GM12878 (cell line): ENCODE measurements around the gene PRAC2. TPM values are rescaled to one million over a fixed set of nuclear protein-coding genes. Genes with fewer than 3 reads are reported as not detected.

Experiments used
- ATAC-seq: fragments of 200-7000 bp; cut with Tn5 transposase; 3 replicates; pipeline ENCODE4 v1.9.1; 2020; ENCODE audit warnings: mild to moderate bottlenecking, moderate library complexity
- BruUV-seq: library from RNA; stranded (reverse); fragments of 400-500 nt; replicated peaks from 2 replicates; lab custom pipeline; 2021; lab: Mats Ljungman, UMichigan
- CTCF ChIA-PET: fragments of 300-600 bp; sonication (Branson Sonifier 250); formaldehyde crosslinking; extraction: SDS; loops from one replicate; lab custom pipeline; 2021; ENCODE audit warnings: inconsistent platforms; lab: Yijun Ruan, JAX
- POLR2A ChIA-PET: fragments of 350-600 bp; formaldehyde crosslinking; extraction: SDS; loops from one replicate; lab custom pipeline; 2021; ENCODE audit warnings: inconsistent platforms; lab: Charles Lee
- RAD21 ChIA-PET: fragments of 300-600 bp; sonication (Branson Sonifier 250); formaldehyde crosslinking; loops from one replicate; lab custom pipeline; 2023; ENCODE audit warnings: antibody characterized with exemption; ENCODE audit not compliant: unreplicated experiment; lab: Charles Lee
- SMC1A ChIA-PET: fragments of 300-600 bp; sonication (Branson Sonifier 250); formaldehyde crosslinking; loops from one replicate; lab custom pipeline; 2023; ENCODE audit not compliant: unreplicated experiment, uncharacterized antibody; lab: Charles Lee
- DNase-seq: peaks from one replicate; pipeline ENCODE4 v3.0.0-alpha.2; 2011; ENCODE audit warnings: low read depth, low spot score
- FAIRE-seq: peaks from 3 replicates; lab custom pipeline; 2011; peaks lifted over from hg19 to GRCh38; lab: Jason Lieb, UNC
- H2AFZ ChIP-seq: 2 replicates; pipeline ENCODE4 v1.6.0; 2011; ENCODE audit warnings: low read depth, low read length, control low read depth; ENCODE audit not compliant: control insufficient read depth
- H3K27ac ChIP-seq: 2 replicates; pipeline ENCODE4 v1.5.1; 2011; ENCODE audit warnings: control low read depth; ENCODE audit not compliant: control insufficient read depth, insufficient read depth
- H3K27me3 ChIP-seq, 2 experiments: replicated peaks in 1 of 2; 2 replicates each; pipeline versions ENCODE4 v1.6.0 to v1.6.1; 2011; ENCODE audit warnings: low read length in 1 of 2; ENCODE audit not compliant: control insufficient read depth in 2 of 2, insufficient read depth in 2 of 2
- H3K36me3 ChIP-seq, 2 experiments: 2 replicates each; pipeline ENCODE4 v1.5.1; 2011; ENCODE audit warnings: low read length in 1 of 2; ENCODE audit not compliant: control insufficient read depth in 2 of 2, insufficient read depth in 2 of 2
- H3K4me1 ChIP-seq: 2 replicates; pipeline ENCODE4 v1.6.1; 2011; ENCODE audit warnings: mild to moderate bottlenecking, low read length, moderate library complexity, mixed read lengths; ENCODE audit not compliant: control insufficient read depth, insufficient read depth
- H3K4me2 ChIP-seq: 2 replicates; pipeline ENCODE4 v1.6.0; 2011; ENCODE audit warnings: control low read depth; ENCODE audit not compliant: control insufficient read depth, insufficient read depth
- H3K4me3 ChIP-seq: fragments of 200-600 bp; sonication (generic); 2 replicates; pipeline ENCODE4 v1.5.1; 2016
- H3K79me2 ChIP-seq: 2 replicates; pipeline ENCODE4 v1.6.0; 2011; ENCODE audit warnings: low read length; ENCODE audit not compliant: control insufficient read depth, insufficient read depth
- H3K9ac ChIP-seq: 2 replicates; pipeline ENCODE4 v1.8.0; 2011; ENCODE audit warnings: low read length, control low read depth, mixed read lengths; ENCODE audit not compliant: control insufficient read depth, insufficient read depth
- H3K9me3 ChIP-seq: replicated peaks from 3 replicates; pipeline ENCODE4 v1.5.1; 2011; ENCODE audit warnings: mild to moderate bottlenecking, low read length; ENCODE audit not compliant: control insufficient read depth, insufficient read depth
- H4K20me1 ChIP-seq: 2 replicates; pipeline ENCODE4 v1.6.0; 2011; ENCODE audit not compliant: control insufficient read depth, insufficient read depth
- CBFB ChIP-seq: IDR thresholded peaks from 2 replicates; pipeline ENCODE4 v1.6.1; 2016; ENCODE audit warnings: antibody characterized with exemption, low read depth
- IKZF2 ChIP-seq, 2 experiments: fragments of 450-650 bp; IDR thresholded peaks; 2 replicates each; pipeline ENCODE4 v1.6.1; 2017; ENCODE audit warnings: mild to moderate bottlenecking in 2 of 2, moderate library complexity in 2 of 2
- JUND ChIP-seq: IDR thresholded peaks from 2 replicates; pipeline ENCODE4 v1.6.1; 2012; ENCODE audit warnings: low read depth, mild to moderate bottlenecking, low read length, improper control_type of control experiment, moderate library complexity
- MXI1 ChIP-seq: fragments of 150-350 bp; IDR thresholded peaks from 2 replicates; pipeline ENCODE4 v1.6.1; 2011; ENCODE audit warnings: low read depth, mild to moderate bottlenecking, inconsistent platforms, low read length, improper control_type of control experiment
- NFXL1 ChIP-seq: fragments of 450-650 bp; IDR thresholded peaks from 2 replicates; pipeline ENCODE4 v1.6.1; 2017; ENCODE audit warnings: antibody characterized with exemption, mild to moderate bottlenecking, borderline replicate concordance
- PML ChIP-seq: IDR thresholded peaks from 2 replicates; pipeline ENCODE4 v1.6.1; 2012; ENCODE audit warnings: low read length, inconsistent platforms
- RB1 ChIP-seq: fragments of 450-650 bp; formaldehyde crosslinking; IDR thresholded peaks from 2 replicates; pipeline ENCODE4 v1.6.1; 2017; ENCODE audit warnings: mild to moderate bottlenecking, borderline replicate concordance
- SIX5 ChIP-seq: IDR thresholded peaks from 2 replicates; pipeline ENCODE4 v1.6.1; 2011; ENCODE audit warnings: mild to moderate bottlenecking, low read depth, low read length, moderate library complexity; ENCODE audit not compliant: severe bottlenecking
- SP1 ChIP-seq: IDR thresholded peaks from one replicate; pipeline ENCODE4 v1.6.1; 2011; ENCODE audit warnings: low read depth, low read length
- SREBF1 ChIP-seq: IDR thresholded peaks from 2 replicates; pipeline ENCODE4 v1.6.1; 2012; ENCODE audit warnings: mild to moderate bottlenecking, low read length
- TCF12 ChIP-seq: IDR thresholded peaks from 2 replicates; pipeline ENCODE4 v1.6.1; 2011; ENCODE audit warnings: low read depth, mild to moderate bottlenecking, low read length
- ZNF384 ChIP-seq: IDR thresholded peaks from 2 replicates; pipeline ENCODE4 v1.6.1; 2012; ENCODE audit warnings: low read depth, mild to moderate bottlenecking, low read length, improper control_type of control experiment, borderline replicate concordance
- ZSCAN29 ChIP-seq: fragments of 450-650 bp; IDR thresholded peaks from 2 replicates; pipeline ENCODE4 v1.6.1; 2017; ENCODE audit warnings: mild to moderate bottlenecking, moderate library complexity
- ZZZ3 ChIP-seq: IDR thresholded peaks from 2 replicates; pipeline ENCODE4 v1.6.1; 2011; ENCODE audit warnings: low read depth; ENCODE audit not compliant: control insufficient read depth, insufficient read length
- WGBS: methylation state at CpG from one replicate; pipeline ENCODE4 v1.1.6; 2016; ENCODE audit warnings: low lambda C conversion rate; ENCODE audit not compliant: insufficient replicate concordance, insufficient coverage; ENCODE audit errors: missing lambda C conversion rate; 5-methylcytosine and 5-hydroxymethylcytosine counted together
- in situ Hi-C: fragments of 300-500 bp; cut with MboI; formaldehyde crosslinking; loops from 9 replicates; pipeline ENCODE4 v1.14.3; 2018; ENCODE audit warnings: mixed read lengths
- intact Hi-C: fragments of 100-400 bp; cut with micrococcal nuclease; formaldehyde crosslinking; loops from one replicate; pipeline ENCODE4 v1.14.2; 2022; ENCODE audit not compliant: unreplicated experiment
- polyA plus RNA-seq, 11 experiments: library from polyadenylated mRNA; depleted of rRNA in 4 of 11; unstranded in 6 of 11; stranded (reverse) in 5 of 11; fragments of >200 nt; fragmentation: Nextera tagmentation in 4 of 11; fragmentation: Illumina TruSeq in 1 of 11; extraction: Ambion mirVana in 4 of 11; extraction: Trizol in 1 of 11; gene quantifications; 1 replicate in 1 of 11; 2 replicates in 10 of 11; pipeline versions ENCODE4 v1.2.1 to v1.2.3, GENCODE V29; 2011 to 2016; ENCODE audit warnings: inconsistent platforms in 2 of 11, missing spikeins in 2 of 11, low read depth in 1 of 11
- total RNA-seq, 4 experiments: library from RNA; depleted of rRNA in 3 of 4; stranded (reverse); fragments of >200 nt in 3 of 4; fragmentation: Illumina TruSeq in 1 of 4; extraction: Trizol in 1 of 4; gene quantifications; 2 replicates each; pipeline versions ENCODE4 v1.2.1 to v1.2.3, GENCODE V29; 2013 to 2021
- TF ChIP-seq, protein P1 (sequence below): fragments of 450-650 bp; IDR thresholded peaks from 2 replicates; pipeline ENCODE4 v1.6.1; 2017; ENCODE audit warnings: mild to moderate bottlenecking
- TF ChIP-seq, protein P2 (sequence below): fragments of 150-350 bp; IDR thresholded peaks from 2 replicates; pipeline ENCODE4 v1.6.1; 2014; ENCODE audit warnings: mild to moderate bottlenecking, low read depth, low read length
- TF ChIP-seq, protein P3 (sequence below): fragments of 450-650 bp; IDR thresholded peaks from 2 replicates; pipeline ENCODE4 v1.6.1; 2017; ENCODE audit warnings: mild to moderate bottlenecking, low read depth, inconsistent platforms; ENCODE audit not compliant: poor library complexity, severe bottlenecking

Gene PRAC2
- total and polyA plus RNA-seq, 10 of the 15 experiments (the other 5 are each of a cell fraction or from before 2014, with no cell fraction given): 0.31 TPM; not detected in 9

DNA sequence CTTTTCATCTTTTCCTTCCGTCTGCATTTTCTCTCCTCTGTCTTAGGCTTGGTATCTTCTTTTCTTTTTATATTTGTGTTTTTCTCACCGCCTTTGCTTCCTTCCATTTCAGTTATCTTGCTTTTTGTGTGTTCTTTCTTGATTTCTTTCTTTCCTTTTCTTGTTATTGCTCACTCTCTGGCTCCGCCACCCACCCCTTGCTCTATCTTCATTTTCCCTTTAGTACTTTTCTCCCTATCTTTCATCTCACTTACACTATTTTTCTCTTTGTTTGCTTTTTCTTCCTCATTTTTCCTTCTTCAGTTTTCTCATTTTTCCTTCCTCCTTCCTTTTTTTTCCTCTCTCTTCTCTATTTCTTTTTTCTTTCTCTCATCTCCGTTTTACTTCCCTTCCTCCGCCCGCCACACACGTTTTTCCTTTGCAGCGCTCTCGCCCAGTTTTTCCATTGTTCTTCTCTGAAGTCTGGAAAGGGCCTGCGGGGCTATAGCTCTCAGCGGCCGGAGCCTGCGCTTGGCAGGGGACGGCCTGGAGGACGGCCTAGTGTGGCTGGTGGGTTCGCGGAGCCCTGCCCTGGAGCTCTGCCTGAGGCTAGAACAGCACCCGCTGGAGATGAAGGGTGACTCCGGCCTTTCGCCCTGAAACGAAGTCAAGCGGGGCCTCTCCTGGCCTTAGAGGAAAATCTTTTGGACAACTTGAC lies 10.8 kb downstream of the PRAC2 start:
- H4K20me1 ChIP-seq: no peaks in the 10 kb centered on the region
- ChIA-PET SMC1A (interaction anchor here (1.3 to 1.6 kb wide), 2 partner anchors 10 to 70 kb away, joined by 4 read pairs; no protein-coding TSS in a partner anchor), CTCF (interaction anchor here (1.7 kb wide), 1 partner anchor 145 kb away, joined by 3 read pairs; no protein-coding TSS in a partner anchor), POLR2A (no interaction called here), RAD21 (no interaction called here)
- H3K9ac ChIP-seq: no peak overlapping the region
- no peaks in the 10 kb centered on the region for H3K79me2 ChIP-seq
- peaks cover 20 to 41% of the 10 kb centered on the region in 2 experiments for H3K27me3 ChIP-seq
- FAIRE-seq (no peak), DNase-seq (no peak), ATAC-seq (no peak)
- no peak for TF ChIP-seq TCF12
- TF ChIP-seq CBFB: no peak
- TF ChIP-seq, protein P1, sequence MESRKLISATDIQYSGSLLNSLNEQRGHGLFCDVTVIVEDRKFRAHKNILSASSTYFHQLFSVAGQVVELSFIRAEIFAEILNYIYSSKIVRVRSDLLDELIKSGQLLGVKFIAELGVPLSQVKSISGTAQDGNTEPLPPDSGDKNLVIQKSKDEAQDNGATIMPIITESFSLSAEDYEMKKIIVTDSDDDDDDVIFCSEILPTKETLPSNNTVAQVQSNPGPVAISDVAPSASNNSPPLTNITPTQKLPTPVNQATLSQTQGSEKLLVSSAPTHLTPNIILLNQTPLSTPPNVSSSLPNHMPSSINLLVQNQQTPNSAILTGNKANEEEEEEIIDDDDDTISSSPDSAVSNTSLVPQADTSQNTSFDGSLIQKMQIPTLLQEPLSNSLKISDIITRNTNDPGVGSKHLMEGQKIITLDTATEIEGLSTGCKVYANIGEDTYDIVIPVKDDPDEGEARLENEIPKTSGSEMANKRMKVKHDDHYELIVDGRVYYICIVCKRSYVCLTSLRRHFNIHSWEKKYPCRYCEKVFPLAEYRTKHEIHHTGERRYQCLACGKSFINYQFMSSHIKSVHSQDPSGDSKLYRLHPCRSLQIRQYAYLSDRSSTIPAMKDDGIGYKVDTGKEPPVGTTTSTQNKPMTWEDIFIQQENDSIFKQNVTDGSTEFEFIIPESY: no peak
- no peak for TF ChIP-seq SIX5
- no peak for TF ChIP-seq JUND
- TF ChIP-seq SP1: no peak
- no peak for TF ChIP-seq ZNF384
- TF ChIP-seq, protein P2, sequence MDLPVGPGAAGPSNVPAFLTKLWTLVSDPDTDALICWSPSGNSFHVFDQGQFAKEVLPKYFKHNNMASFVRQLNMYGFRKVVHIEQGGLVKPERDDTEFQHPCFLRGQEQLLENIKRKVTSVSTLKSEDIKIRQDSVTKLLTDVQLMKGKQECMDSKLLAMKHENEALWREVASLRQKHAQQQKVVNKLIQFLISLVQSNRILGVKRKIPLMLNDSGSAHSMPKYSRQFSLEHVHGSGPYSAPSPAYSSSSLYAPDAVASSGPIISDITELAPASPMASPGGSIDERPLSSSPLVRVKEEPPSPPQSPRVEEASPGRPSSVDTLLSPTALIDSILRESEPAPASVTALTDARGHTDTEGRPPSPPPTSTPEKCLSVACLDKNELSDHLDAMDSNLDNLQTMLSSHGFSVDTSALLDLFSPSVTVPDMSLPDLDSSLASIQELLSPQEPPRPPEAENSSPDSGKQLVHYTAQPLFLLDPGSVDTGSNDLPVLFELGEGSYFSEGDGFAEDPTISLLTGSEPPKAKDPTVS: no peak
- TF ChIP-seq NFXL1: no peak
- no peak for TF ChIP-seq IKZF2 (IDR thresholded peaks at IDR 0.05)
- TF ChIP-seq MXI1: no peak
- no peak for TF ChIP-seq SREBF1
- TF ChIP-seq PML: no peak
- TF ChIP-seq ZSCAN29: no peak
- no peak for TF ChIP-seq ZZZ3
- no peak for TF ChIP-seq RB1
- TF ChIP-seq, protein P3, sequence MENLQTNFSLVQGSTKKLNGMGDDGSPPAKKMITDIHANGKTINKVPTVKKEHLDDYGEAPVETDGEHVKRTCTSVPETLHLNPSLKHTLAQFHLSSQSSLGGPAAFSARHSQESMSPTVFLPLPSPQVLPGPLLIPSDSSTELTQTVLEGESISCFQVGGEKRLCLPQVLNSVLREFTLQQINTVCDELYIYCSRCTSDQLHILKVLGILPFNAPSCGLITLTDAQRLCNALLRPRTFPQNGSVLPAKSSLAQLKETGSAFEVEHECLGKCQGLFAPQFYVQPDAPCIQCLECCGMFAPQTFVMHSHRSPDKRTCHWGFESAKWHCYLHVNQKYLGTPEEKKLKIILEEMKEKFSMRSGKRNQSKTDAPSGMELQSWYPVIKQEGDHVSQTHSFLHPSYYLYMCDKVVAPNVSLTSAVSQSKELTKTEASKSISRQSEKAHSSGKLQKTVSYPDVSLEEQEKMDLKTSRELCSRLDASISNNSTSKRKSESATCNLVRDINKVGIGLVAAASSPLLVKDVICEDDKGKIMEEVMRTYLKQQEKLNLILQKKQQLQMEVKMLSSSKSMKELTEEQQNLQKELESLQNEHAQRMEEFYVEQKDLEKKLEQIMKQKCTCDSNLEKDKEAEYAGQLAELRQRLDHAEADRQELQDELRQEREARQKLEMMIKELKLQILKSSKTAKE: no peak
- H3K9me3 ChIP-seq: no peaks in the 10 kb centered on the region
- H3K4me1 ChIP-seq: no peaks in the 10 kb centered on the region
- H3K4me2 ChIP-seq: no peak overlapping the region
- intact Hi-C loops: no loop called here
- H3K36me3 ChIP-seq: no peaks in the 10 kb centered on the region
- H3K27ac ChIP-seq: no peak overlapping the region
- 24% methylated on average over 22 of the region's 22 CpGs for WGBS
- H3K4me3 ChIP-seq: no peak overlapping the region
- in situ Hi-C loops: no loop called here
- no peak overlapping the region for H2AFZ ChIP-seq
- BruUV-seq: no TSS peak
